Measurements from ENCODE around the gene SLC1A1. TPM values are rescaled to one million over a fixed set of nuclear protein-coding genes. Genes with fewer than 3 reads are reported as not detected.

Gene SLC1A1
- total RNA-seq, 6 experiments from 2014 or later: 22.0 to 82.7 (median 38.7) TPM

DNA sequence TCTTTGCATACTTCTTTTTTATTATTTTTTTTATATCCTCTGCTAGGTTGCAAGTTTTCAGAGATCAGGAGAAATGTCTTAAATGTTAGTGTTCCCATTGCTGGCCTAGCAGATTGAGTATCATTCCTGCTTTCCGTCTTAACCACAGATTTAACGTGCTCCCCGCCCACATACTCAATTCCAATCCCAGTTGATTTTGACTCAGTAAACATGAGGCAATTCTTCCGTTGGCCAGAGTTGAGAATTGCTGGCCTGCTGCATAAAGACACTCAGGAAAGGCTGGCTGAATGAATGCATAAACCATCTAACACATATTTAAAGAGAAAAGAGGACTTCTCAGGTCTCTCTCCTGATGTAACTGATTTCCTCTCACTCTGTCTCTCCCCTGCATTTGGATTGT, 125.0 kb downstream of the SLC1A1 start:
- WGBS (ENCODE audit: insufficient coverage, low coverage, low lambda C conversion rate, missing lambda C conversion rate): 16% methylated on average over 4 of the region's 4 CpGs
- peak overlapping the region; percentile 65 to 86 (median 86) for H3K27ac ChIP-seq
- H3K9me3 ChIP-seq: no peaks in the 10 kb centered on the region
- H3K4me1 ChIP-seq: peaks cover 0 to 23% (median 8%) of the 10 kb centered on the region in 4 donors
- peak; percentile 79 to 86 (median 83) for ATAC-seq
- TF ChIP-seq, protein P1, sequence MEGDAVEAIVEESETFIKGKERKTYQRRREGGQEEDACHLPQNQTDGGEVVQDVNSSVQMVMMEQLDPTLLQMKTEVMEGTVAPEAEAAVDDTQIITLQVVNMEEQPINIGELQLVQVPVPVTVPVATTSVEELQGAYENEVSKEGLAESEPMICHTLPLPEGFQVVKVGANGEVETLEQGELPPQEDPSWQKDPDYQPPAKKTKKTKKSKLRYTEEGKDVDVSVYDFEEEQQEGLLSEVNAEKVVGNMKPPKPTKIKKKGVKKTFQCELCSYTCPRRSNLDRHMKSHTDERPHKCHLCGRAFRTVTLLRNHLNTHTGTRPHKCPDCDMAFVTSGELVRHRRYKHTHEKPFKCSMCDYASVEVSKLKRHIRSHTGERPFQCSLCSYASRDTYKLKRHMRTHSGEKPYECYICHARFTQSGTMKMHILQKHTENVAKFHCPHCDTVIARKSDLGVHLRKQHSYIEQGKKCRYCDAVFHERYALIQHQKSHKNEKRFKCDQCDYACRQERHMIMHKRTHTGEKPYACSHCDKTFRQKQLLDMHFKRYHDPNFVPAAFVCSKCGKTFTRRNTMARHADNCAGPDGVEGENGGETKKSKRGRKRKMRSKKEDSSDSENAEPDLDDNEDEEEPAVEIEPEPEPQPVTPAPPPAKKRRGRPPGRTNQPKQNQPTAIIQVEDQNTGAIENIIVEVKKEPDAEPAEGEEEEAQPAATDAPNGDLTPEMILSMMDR (IDR thresholded peaks at IDR 0.05): no peak
- no peak for TF ChIP-seq POLR2A (IDR thresholded peaks at IDR 0.05)
- DNase-seq: peak in 1 of 3 donors; percentile 67
- H3K36me3 ChIP-seq: no peaks in the 10 kb centered on the region
- no peaks in the 10 kb centered on the region for H3K27me3 ChIP-seq
- intact Hi-C loops (cut with DNase I): no loop called here
- H3K4me3 ChIP-seq: peak overlapping the region; percentile 7 to 56 (median 34)

DNA sequence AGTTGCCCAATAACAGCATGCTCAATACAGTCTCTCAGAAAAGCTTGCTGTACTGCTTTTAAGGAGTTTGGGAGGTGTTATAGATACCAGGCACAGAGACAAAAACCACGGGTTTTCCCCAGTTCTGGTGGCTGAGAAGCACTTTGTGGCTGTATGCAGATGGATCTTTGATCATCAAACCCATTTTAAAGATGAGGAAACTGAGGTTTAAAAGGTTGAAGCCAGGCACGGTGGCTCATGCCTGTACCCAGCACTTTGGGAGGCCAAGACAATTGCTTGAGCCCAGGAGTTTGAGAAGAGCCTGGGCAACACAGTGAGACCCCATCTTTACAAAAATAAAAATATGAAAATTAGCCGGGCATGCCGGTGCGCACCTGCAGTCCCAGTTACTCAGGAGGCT, 125.5 kb downstream of the SLC1A1 start:
- no peaks in the 10 kb centered on the region for H3K9me3 ChIP-seq
- H3K4me1 ChIP-seq: peaks cover 0 to 23% (median 8%) of the 10 kb centered on the region in 4 donors
- ATAC-seq (no peak), DNase-seq (no peak)
- H3K27ac ChIP-seq: peak overlapping the region in 2 of 3 donors; percentile 86
- no peaks in the 10 kb centered on the region for H3K36me3 ChIP-seq
- 98% methylated on average over 5 of the region's 5 CpGs for WGBS (ENCODE audit: insufficient coverage, low coverage, low lambda C conversion rate, missing lambda C conversion rate)
- TF ChIP-seq, protein P1 (IDR thresholded peaks at IDR 0.05): no peak
- no peak for TF ChIP-seq POLR2A (IDR thresholded peaks at IDR 0.05)
- H3K4me3 ChIP-seq: no peak overlapping the region
- intact Hi-C loops (cut with DNase I): no loop called here
- no peaks in the 10 kb centered on the region for H3K27me3 ChIP-seq

DNA sequence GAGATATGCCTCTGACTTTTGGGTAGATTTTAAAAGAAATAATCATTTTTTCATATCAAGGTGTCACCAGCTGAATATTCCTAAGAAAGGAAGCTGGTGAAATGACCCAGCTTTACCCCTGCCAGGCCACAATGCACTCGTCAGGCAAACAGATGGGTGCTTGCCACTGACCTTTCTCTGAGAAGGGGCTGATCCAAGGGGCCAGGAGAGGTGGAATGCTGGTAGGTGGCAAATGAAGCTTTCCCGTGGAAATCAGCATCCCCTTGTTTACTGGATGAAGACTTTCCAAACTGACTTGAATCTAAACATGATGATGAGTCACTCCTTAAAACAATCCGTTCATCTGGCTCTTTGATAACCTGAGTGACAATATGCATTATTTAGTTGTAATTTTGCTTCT, 127.5 kb downstream of the SLC1A1 start:
- 49% methylated on average over 3 of the region's 3 CpGs for WGBS (ENCODE audit: insufficient coverage, low coverage, low lambda C conversion rate, missing lambda C conversion rate)

DNA sequence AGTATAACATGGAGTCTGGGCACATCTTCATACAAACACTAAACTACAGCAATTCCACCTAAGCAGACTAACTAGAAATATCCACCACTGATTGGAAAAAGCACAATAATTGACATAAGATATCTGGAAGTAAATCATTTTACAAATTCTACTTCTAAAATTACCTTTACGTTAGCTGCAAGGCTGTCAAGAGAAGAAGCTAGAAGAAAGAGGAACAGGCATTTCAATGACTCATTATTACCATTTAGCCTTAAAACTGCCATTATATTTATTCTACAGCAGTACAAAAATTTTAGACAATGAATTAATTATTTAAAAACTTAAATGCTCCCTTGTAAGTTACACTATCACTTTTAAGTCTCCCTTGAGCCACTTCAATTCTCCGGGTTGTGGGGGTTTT, 128.4 kb downstream of the SLC1A1 start:
- Histone ChIP-seq H3K27ac (no peak overlapping the region), H3K36me3 (no peaks in the 10 kb centered on the region), H3K4me1 (peaks cover 0 to 16% (median 7%) of the 10 kb centered on the region in 4 donors), H3K27me3 (no peaks in the 10 kb centered on the region), H3K4me3 (no peak overlapping the region), H3K9me3 (no peaks in the 10 kb centered on the region)
- no peak for DNase-seq
- intact Hi-C loops (cut with DNase I): no loop called here
- no peak for ATAC-seq
- WGBS (ENCODE audit: insufficient coverage, low coverage, low lambda C conversion rate, missing lambda C conversion rate): 88% methylated on average over 2 of the region's 2 CpGs
- no peak for TF ChIP-seq POLR2A (IDR thresholded peaks at IDR 0.05)
- TF ChIP-seq, protein P1 (IDR thresholded peaks at IDR 0.05): no peak

More for the DNA sequence above, 127.5 kb downstream of the SLC1A1 start:
- Histone ChIP-seq H3K27ac (no peak overlapping the region), H3K4me3 (no peak overlapping the region), H3K9me3 (no peaks in the 10 kb centered on the region), H3K36me3 (no peaks in the 10 kb centered on the region), H3K27me3 (no peaks in the 10 kb centered on the region), H3K4me1 (peaks cover 0 to 16% (median 8%) of the 10 kb centered on the region in 4 donors)
- no peak for ATAC-seq
- TF ChIP-seq, protein P1 (IDR thresholded peaks at IDR 0.05): no peak
- TF ChIP-seq POLR2A (IDR thresholded peaks at IDR 0.05): no peak
- intact Hi-C loops (cut with DNase I): no loop called here
- no peak for DNase-seq
